A549 (cell line): Measurements from ENCODE around the gene TMEM205. TPM values are rescaled to one million over a fixed set of nuclear protein-coding genes. Genes with fewer than 3 reads are reported as not detected.
A peak's percentile ranks its signal among the peaks of the same experiment; 100 is the strongest.

ENCODE experiments used
- ATOH8 ChIP-seq: fragments of 250-450 bp; sonication (Bioruptor Pico); IDR thresholded peaks from 2 replicates; pipeline ENCODE4 v1.5.0; 2020; ENCODE audit warnings: low read depth, mild to moderate bottlenecking, moderate library complexity
- BCL3 ChIP-seq: fragments of >200 bp; sonication (Bioruptor Twin); formaldehyde crosslinking; IDR thresholded peaks from 3 replicates; pipeline ENCODE4 v1.6.1; 2016
- CHD2 ChIP-seq: fragments of 150-350 bp; IDR thresholded peaks from 2 replicates; pipeline ENCODE4 v1.6.1; 2014; ENCODE audit warnings: low read length; ENCODE audit not compliant: partially characterized antibody
- CHD4 ChIP-seq: fragments of 200-600 bp; sonication (generic); IDR thresholded peaks from 2 replicates; pipeline ENCODE4 v1.6.1; 2016; ENCODE audit warnings: antibody characterized with exemption, mild to moderate bottlenecking, borderline replicate concordance
- EHF ChIP-seq: fragments of 250-450 bp; sonication (Bioruptor Pico); IDR thresholded peaks from 2 replicates; pipeline ENCODE4 v1.5.0; 2020; ENCODE audit warnings: mild to moderate bottlenecking
- EHMT2 ChIP-seq: fragments of 200-600 bp; sonication (generic); IDR thresholded peaks from 2 replicates; pipeline ENCODE4 v1.6.1; 2016; ENCODE audit warnings: antibody characterized with exemption, low read depth, mild to moderate bottlenecking, moderate library complexity
- ESRRA ChIP-seq: fragments of 150-350 bp; IDR thresholded peaks from 2 replicates; pipeline ENCODE4 v1.6.1; 2014; ENCODE audit warnings: mild to moderate bottlenecking, low read length, borderline replicate concordance
- HEYL ChIP-seq: fragments of 250-450 bp; sonication (Bioruptor Pico); IDR thresholded peaks from 2 replicates; pipeline ENCODE4 v1.8.0; 2021; ENCODE audit warnings: mild to moderate bottlenecking, moderate library complexity
- HMGXB4 ChIP-seq: fragments of 250-450 bp; sonication (Bioruptor Pico); IDR thresholded peaks from 2 replicates; pipeline ENCODE4 v1.5.0; 2021; ENCODE audit warnings: mild to moderate bottlenecking, moderate library complexity, borderline replicate concordance
- HOXA7 ChIP-seq: fragments of 250-450 bp; sonication (Bioruptor Pico); IDR thresholded peaks from 2 replicates; pipeline ENCODE4 v1.5.0; 2020; ENCODE audit warnings: mild to moderate bottlenecking, moderate library complexity
- KDM1A ChIP-seq: fragments of 200-600 bp; sonication (generic); IDR thresholded peaks from 2 replicates; pipeline ENCODE4 v1.6.1; 2016; ENCODE audit warnings: low read depth, mild to moderate bottlenecking
- MAX ChIP-seq: IDR thresholded peaks from 2 replicates; pipeline ENCODE4 v1.6.1; 2012
- NFE2L2 ChIP-seq: fragments of 150-350 bp; conservative IDR thresholded peaks from 2 replicates; pipeline ENCODE4 v1.6.1; 2014; ENCODE audit warnings: low read length
- NPAS2 ChIP-seq: fragments of 250-450 bp; sonication (Bioruptor Pico); IDR thresholded peaks from 2 replicates; pipeline ENCODE4 v1.8.0; 2022; ENCODE audit warnings: mild to moderate bottlenecking, moderate library complexity, borderline replicate concordance
- NR3C1 ChIP-seq: fragments of >200 bp; sonication (Bioruptor Twin); formaldehyde crosslinking; IDR thresholded peaks from 3 replicates; pipeline ENCODE4 v1.6.1; 2017
- PBX3 ChIP-seq: IDR thresholded peaks from 2 replicates; pipeline ENCODE4 v1.6.1; 2012
- PHF8 ChIP-seq: fragments of 200-600 bp; sonication (generic); IDR thresholded peaks from 2 replicates; pipeline ENCODE4 v1.6.1; 2016; ENCODE audit warnings: low read depth, mild to moderate bottlenecking, antibody characterized with exemption, moderate library complexity, borderline replicate concordance
- POLR2A ChIP-seq: IDR thresholded peaks from 2 replicates; pipeline ENCODE4 v1.6.1; 2012; ENCODE audit warnings: mild to moderate bottlenecking, low read length
- POLR2AphosphoS2 ChIP-seq: conservative IDR thresholded peaks from 2 replicates; pipeline ENCODE4 v1.6.1; 2012; ENCODE audit warnings: low read length, improper control_type of control experiment, inconsistent platforms
- RAD21 ChIP-seq, 2 experiments: fragments of >200 bp in 1 of 2; sonication (Bioruptor Twin) in 1 of 2; formaldehyde crosslinking in 1 of 2; IDR thresholded peaks in 1 of 2; conservative IDR thresholded peaks in 1 of 2; 2 replicates in 1 of 2; 3 replicates in 1 of 2; pipeline ENCODE4 v1.6.1; 2012 to 2018; ENCODE audit warnings: inconsistent platforms in 1 of 2
- RARB ChIP-seq: fragments of 250-450 bp; sonication (Bioruptor Pico); IDR thresholded peaks from 2 replicates; pipeline ENCODE4 v1.8.0; 2021; ENCODE audit warnings: mild to moderate bottlenecking, moderate library complexity
- RCOR1 ChIP-seq: fragments of 150-350 bp; IDR thresholded peaks from 2 replicates; pipeline ENCODE4 v1.6.1; 2014; ENCODE audit warnings: antibody characterized with exemption, low read length, low read depth
- SMC3 ChIP-seq: fragments of >200 bp; sonication (Bioruptor Twin); formaldehyde crosslinking; IDR thresholded peaks from 3 replicates; pipeline ENCODE4 v1.6.1; 2018; ENCODE audit warnings: inconsistent platforms
- SREBF2 ChIP-seq: fragments of 450-650 bp; IDR thresholded peaks from 2 replicates; pipeline ENCODE4 v1.6.1; 2014; ENCODE audit warnings: mild to moderate bottlenecking, moderate library complexity
- TFCP2L1 ChIP-seq: fragments of 250-450 bp; sonication (Bioruptor Pico); IDR thresholded peaks from 2 replicates; pipeline ENCODE4 v1.5.0; 2021; ENCODE audit warnings: mild to moderate bottlenecking
- TP53 ChIP-seq: fragments of 250-450 bp; sonication (Bioruptor Pico); IDR thresholded peaks from 2 replicates; pipeline ENCODE4 v1.5.0; 2021; ENCODE audit warnings: mild to moderate bottlenecking, moderate library complexity
- USF2 ChIP-seq: fragments of 450-650 bp; IDR thresholded peaks from 2 replicates; pipeline ENCODE4 v1.6.1; 2014; ENCODE audit warnings: antibody characterized with exemption
- ZFP36 ChIP-seq: fragments of 450-650 bp; IDR thresholded peaks from 2 replicates; pipeline ENCODE4 v1.6.1; 2014; ENCODE audit warnings: borderline replicate concordance; ENCODE audit not compliant: partially characterized antibody
- ZNF302 ChIP-seq: fragments of 250-450 bp; sonication (Bioruptor Pico); IDR thresholded peaks from 2 replicates; pipeline ENCODE4 v1.9.0; 2021; ENCODE audit warnings: inconsistent platforms, mild to moderate bottlenecking, moderate library complexity
- polyA plus RNA-seq, 4 experiments: library from polyadenylated mRNA; depleted of rRNA in 3 of 4; stranded (reverse); fragments of >200 nt; fragmentation: RNase III in 1 of 4; extraction: RNeasy Plus Mini Kit Qiagen cat#74134 plus additional on column Dnase treatment in 1 of 4; gene quantifications; 2 replicates in 3 of 4; 3 replicates in 1 of 4; pipeline ENCODE4 v1.2.3, GENCODE V29; 2011 to 2017

Gene TMEM205
- polyA plus RNA-seq, 2 of the 4 experiments (the other 2 are of a cell fraction) = 91.6 to 183 TPM

- TF ChIP-seq SREBF2 (no peak), HMGXB4 (CRISPR knock-in tag) (no peak), ESRRA (no peak), CHD4 (no peak), KDM1A (no peak; the same call in 1 of the 2 replicates), EHMT2 (no peak), CHD2 (no peak), PHF8 (peak; percentile 93), RAD21 (conservative IDR thresholded peaks at IDR 0.05 in 1 of 2, IDR thresholded peaks at IDR 0.05 in 1 of 2) (no peak), RCOR1 (no peak), BCL3 (0 out of 3 replicates have a peak, but pooled peaks have one; percentile 61), TFCP2L1 (CRISPR knock-in tag) (no peak), SMC3 (0 out of 3 replicates have a peak, but pooled peaks have one; percentile 9), NPAS2 (no peak), NFE2L2 (no peak), MAX (peak; percentile 53; the same call in 1 of the 2 replicates), EHF (CRISPR knock-in tag) (no peak), HOXA7 (no peak), NR3C1 (no peak), TP53 (CRISPR knock-in tag) (0 out of 2 replicates have a peak, but pooled peaks have one; percentile 6), HEYL (CRISPR knock-in tag) (no peak), PBX3 (peak; percentile 90), POLR2A (peak; percentile 60), ATOH8 (CRISPR knock-in tag) (no peak), ZFP36 (no peak), USF2 (no peak), POLR2AphosphoS2 (no peak), ZNF302 (CRISPR knock-in tag) (no peak), RARB (CRISPR knock-in tag) (no peak)
Observed at GRCh38 chr19:11374433-11375142, 28.5 kb upstream of the TMEM205 start, which contains the start of gene SWSAP1 (continued).
